D721Med (cell line): ENCODE results near the gene SLX9.

Experiments used
- DNase-seq: peaks from one replicate; pipeline ENCODE4 v3.0.0; 2011; ENCODE audit warnings: low spot score; ENCODE audit not compliant: insufficient read length
- FAIRE-seq: peaks from 2 replicates; lab custom pipeline; 2011; peaks lifted over from hg19 to GRCh38; lab: Jason Lieb, UNC
- CTCF ChIP-seq: IDR thresholded peaks from 2 replicates; pipeline ENCODE4 v1.5.1; 2012; ENCODE audit warnings: mild to moderate bottlenecking, control low read depth; ENCODE audit not compliant: insufficient read depth; ENCODE audit errors: missing control alignments

Gene SLX9

GRCh38 chr21:44898011-44898488, 41.8 kb upstream of the SLX9 start:
- FAIRE-seq (no peak), DNase-seq (no peak)
- no peak for TF ChIP-seq CTCF

- DNase-seq (no peak), FAIRE-seq (no peak)
- no peak for TF ChIP-seq CTCF
Observed at GRCh38 chr21:44898851-44899767, 40.7 kb upstream of the SLX9 start.

DNA sequence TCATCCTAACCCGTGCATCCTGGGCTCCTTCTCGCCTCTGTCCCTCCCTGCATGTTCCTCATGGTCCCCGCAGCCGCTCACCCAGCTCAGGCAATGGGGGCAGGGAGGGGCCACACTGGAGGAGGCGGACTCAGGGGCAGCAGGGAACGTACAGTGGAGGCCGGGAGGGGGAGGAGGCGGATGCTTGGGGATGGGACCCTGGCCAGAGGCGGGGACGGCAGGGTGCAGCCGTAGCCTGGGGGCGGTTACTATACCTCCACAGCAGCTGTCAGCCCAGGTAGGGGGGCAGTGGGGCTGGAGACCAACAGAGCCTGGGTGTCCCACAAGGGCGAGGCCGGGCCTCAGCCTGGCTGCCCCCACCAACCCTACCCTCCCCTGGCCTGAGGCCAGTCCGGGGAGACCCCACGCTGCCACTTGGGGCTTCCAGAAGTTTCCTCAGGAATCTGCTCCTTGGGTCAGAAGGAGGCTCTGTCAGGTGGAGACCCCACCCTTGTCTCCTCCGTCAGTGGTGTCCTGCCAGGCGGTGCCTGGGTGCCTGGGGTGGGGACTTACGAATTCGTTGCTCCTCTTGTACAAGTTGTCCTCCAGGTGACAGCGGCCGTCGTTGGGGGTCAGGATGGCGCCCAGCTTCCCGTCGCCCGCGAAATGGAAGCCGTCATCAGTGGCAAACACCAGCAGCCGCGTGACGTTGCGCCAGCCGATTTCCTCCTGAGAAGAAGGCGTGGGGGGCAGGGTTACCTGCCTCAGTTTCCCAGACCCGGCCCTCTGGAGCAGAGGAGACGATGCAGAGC, 39.9 kb upstream of the SLX9 start:
- DNase-seq (no peak), FAIRE-seq (no peak)
- no peak for TF ChIP-seq CTCF

GRCh38 chr21:44900559-44901251, 39.1 kb upstream of the SLX9 start:
- TF ChIP-seq CTCF = no peak
- FAIRE-seq = no peak
- DNase-seq = no peak

- FAIRE-seq (no peak), DNase-seq (no peak)
- TF ChIP-seq CTCF = no peak
Observed at GRCh38 chr21:44901391-44902074, 38.3 kb upstream of the SLX9 start.

- no peak for TF ChIP-seq CTCF
- no peak for FAIRE-seq
- no peak for DNase-seq
Observed at GRCh38 chr21:44902268-44903049, 37.4 kb upstream of the SLX9 start.
